Measurements from ENCODE around the gene TNIK. TPM values are rescaled to one million over a fixed set of nuclear protein-coding genes. Genes with fewer than 3 reads are reported as not detected.

TNIK gene
- total RNA-seq, 6 experiments from 2014 or later, result 10.6 to 17.2 (median 11.8) TPM

- Mint-ChIP-seq H3K4me1 (ENCODE audit: low read depth) (peaks cover 14% of the 10 kb centered on the region), H3K9me3 (no peaks in the 10 kb centered on the region), H3K27ac (no peak overlapping the region), H3K27me3 (ENCODE audit: insufficient read depth) (peaks cover 2% of the 10 kb centered on the region), H3K36me3 (ENCODE audit: low read depth) (peaks cover 4% of the 10 kb centered on the region; the same call in 1 of the 2 replicates), H3K4me3 (no peak overlapping the region)
- TF ChIP-seq CTCF (IDR thresholded peaks at IDR 0.05), result no peak
- DNase-seq, result no peak
Measured at GRCh38 chr3:171054231-171054630, 406.0 kb downstream of the TNIK start.

- Mint-ChIP-seq H3K9me3 (no peaks in the 10 kb centered on the region), H3K4me3 (no peak overlapping the region), H3K4me1 (ENCODE audit: low read depth) (peaks cover 26% of the 10 kb centered on the region), H3K36me3 (ENCODE audit: low read depth) (peaks cover 4% of the 10 kb centered on the region; the same call in 1 of the 2 replicates), H3K27me3 (ENCODE audit: insufficient read depth) (peaks cover 3% of the 10 kb centered on the region), H3K27ac (no peak overlapping the region)
- peak; percentile 88 for TF ChIP-seq CTCF (IDR thresholded peaks at IDR 0.05)
- DNase-seq, result peak; percentile 57
Measured at GRCh38 chr3:171049861-171050444, 410.3 kb downstream of the TNIK start.

GRCh38 chr3:171046760-171047159 is 413.4 kb downstream of the TNIK start:
- TF ChIP-seq CTCF (IDR thresholded peaks at IDR 0.05), result no peak
- Mint-ChIP-seq H3K4me1 (ENCODE audit: low read depth) (peaks cover 31% of the 10 kb centered on the region), H3K27me3 (ENCODE audit: insufficient read depth) (peaks cover 2% of the 10 kb centered on the region; the same call in 1 of the 2 replicates), H3K36me3 (ENCODE audit: low read depth) (peaks cover 1% of the 10 kb centered on the region; the same call in 1 of the 2 replicates), H3K4me3 (no peak overlapping the region), H3K9me3 (no peaks in the 10 kb centered on the region), H3K27ac (no peak overlapping the region)
- DNase-seq, result no peak

GRCh38 chr3:171044835-171045793 is 415.1 kb downstream of the TNIK start:
- H3K9me3 Mint-ChIP-seq, result no peaks in the 10 kb centered on the region
- peak overlapping the region; percentile 24 for H3K27ac Mint-ChIP-seq
- no peak overlapping the region for H3K4me3 Mint-ChIP-seq
- TF ChIP-seq CTCF (IDR thresholded peaks at IDR 0.05), result no peak
- peaks cover 2% of the 10 kb centered on the region; the same call in 1 of the 2 replicates for H3K27me3 Mint-ChIP-seq (ENCODE audit: insufficient read depth)
- peaks cover 25% of the 10 kb centered on the region for H3K4me1 Mint-ChIP-seq (ENCODE audit: low read depth)
- peak; percentile 90 for DNase-seq
- no peaks in the 10 kb centered on the region for H3K36me3 Mint-ChIP-seq (ENCODE audit: low read depth)

- Mint-ChIP-seq H3K9me3 (no peaks in the 10 kb centered on the region), H3K27me3 (ENCODE audit: insufficient read depth) (peaks cover 2% of the 10 kb centered on the region; the same call in 1 of the 2 replicates), H3K36me3 (ENCODE audit: low read depth) (no peaks in the 10 kb centered on the region), H3K27ac (no peak overlapping the region), H3K4me1 (ENCODE audit: low read depth) (peaks cover 19% of the 10 kb centered on the region), H3K4me3 (no peak overlapping the region)
- no peak for TF ChIP-seq CTCF (IDR thresholded peaks at IDR 0.05)
- DNase-seq, result no peak
Measured at GRCh38 chr3:171044384-171044783, 415.8 kb downstream of the TNIK start.

All from HFFc6 (cell line).